ENCODE data around the gene RNF167. TPM values are rescaled to one million over a fixed set of nuclear protein-coding genes. Genes with fewer than 3 reads are reported as not detected.
A peak's percentile ranks its signal among the peaks of the same experiment; 100 is the strongest.

The RNF167 gene
- total RNA-seq (10 to 100 TPM in 4 of 5 donors, 1 to 10 TPM in 1; 8.8 to 57.1 (median 33.9) TPM), polyA plus RNA-seq (100 to 1,000 TPM in 2 of 3 donors, 10 to 100 TPM in 1; 73.3 to 134 (median 112) TPM)
- long read RNA-seq, donor 1, transcript RNF167-211 (9 exons, 1,757 nt) = major isoform, 8 of 11 reads
- long read RNA-seq, donor 1, partial matches to known transcripts = 0 of 11 reads
- long read RNA-seq, donor 1, other reads (novel, unspliced or antisense) = 0 of 11 reads
- long read RNA-seq, donor 2, transcript RNF167-211 (9 exons, 1,757 nt) = major isoform, 17 of 2,197 reads
- long read RNA-seq, donor 2, partial matches to known transcripts = 2,109 of 2,197 reads
- long read RNA-seq, donor 2, other reads (novel, unspliced or antisense) = 66 of 2,197 reads
- long read RNA-seq, donor 3, partial matches to known transcripts = 0 of 7 reads
- long read RNA-seq, donor 3, other reads (novel, unspliced or antisense) = 0 of 7 reads
- long read RNA-seq, donor 4, partial matches to known transcripts = 0 of 1 reads
- long read RNA-seq, donor 4, other reads (novel, unspliced or antisense) = 0 of 1 reads
- long read RNA-seq, donor 5, partial matches to known transcripts = 5 of 13 reads
- long read RNA-seq, donor 5, other reads (novel, unspliced or antisense) = 0 of 13 reads
- long read RNA-seq, donor 6, transcript RNF167-211 (9 exons, 1,757 nt) = major isoform, 24 of 53 reads
- long read RNA-seq, donor 6, transcript RNF167-201 (10 exons, 1,915 nt) = minor isoform, 10 of 53 reads
- long read RNA-seq, donor 6, partial matches to known transcripts = 12 of 53 reads
- long read RNA-seq, donor 6, other reads (novel, unspliced or antisense) = 0 of 53 reads
- long read RNA-seq, donor 7, partial matches to known transcripts = 25 of 40 reads
- long read RNA-seq, donor 7, other reads (novel, unspliced or antisense) = 0 of 40 reads
- long read RNA-seq, donor 8, transcript RNF167-213 (3 exons, 619 nt) = minor isoform, 6 of 949 reads
- long read RNA-seq, donor 8, transcript RNF167-211 (9 exons, 1,757 nt) = major isoform, 11 of 949 reads
- long read RNA-seq, donor 8, partial matches to known transcripts = 119 of 949 reads
- long read RNA-seq, donor 8, other reads (novel, unspliced or antisense) = 806 of 949 reads
- long read RNA-seq, donor 9, partial matches to known transcripts = 233 of 1,073 reads
- long read RNA-seq, donor 9, other reads (novel, unspliced or antisense) = 826 of 1,073 reads
- long read RNA-seq, donor 10, partial matches to known transcripts = 5 of 13 reads
- long read RNA-seq, donor 10, other reads (novel, unspliced or antisense) = 0 of 13 reads

DNA sequence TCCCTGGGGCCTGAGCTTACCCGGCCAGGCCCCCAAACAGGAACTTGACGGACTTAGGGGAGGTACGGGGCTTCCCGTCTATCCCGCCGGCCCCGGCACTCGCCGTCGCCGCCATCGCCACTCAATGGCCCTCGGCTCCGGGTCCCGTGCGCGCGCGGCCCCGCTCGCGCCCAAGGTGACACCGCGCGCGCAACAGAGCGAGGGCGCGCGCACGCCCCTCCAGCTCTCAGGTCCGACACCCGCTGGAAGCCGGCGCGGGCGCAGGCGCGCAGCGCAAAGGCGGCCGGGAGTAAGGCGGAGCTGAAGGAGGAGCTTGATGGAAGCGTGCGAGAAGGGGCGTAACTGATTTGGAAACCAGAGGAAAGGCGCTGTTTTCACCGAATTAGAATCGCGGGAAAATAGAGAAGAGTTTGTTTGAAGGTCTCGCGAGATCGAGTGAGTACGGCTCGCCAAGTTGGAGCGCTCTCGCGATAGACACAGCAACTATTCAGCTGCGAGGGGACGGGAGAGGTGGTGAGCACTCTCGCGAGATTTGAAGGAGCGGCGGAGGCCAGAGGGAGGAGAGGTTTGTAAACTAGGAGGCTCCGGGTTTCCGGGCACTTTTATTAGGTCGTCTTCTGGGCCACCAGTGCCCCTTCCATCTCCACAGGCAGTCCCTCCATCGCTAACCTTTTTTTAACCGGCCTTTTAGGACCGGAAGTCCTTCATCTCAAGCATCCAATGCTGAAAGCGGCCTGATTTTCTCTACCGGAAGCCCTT lies at the start of gene RNF167, which contains the start of gene SLC25A11:
Gene RNF167 (plus strand): TSS at position 473 of the 759 bp plus-strand sequence. CDS start 642 bp downstream, outside the sequence.
Gene SLC25A11 (minus strand): TSS at position 251 of the 759 bp plus-strand sequence. CDS start 136 bp downstream, at position 115.
- peaks cover 49 to 63% (median 58%) of the 10 kb centered on the region in 4 donors for H3K36me3 ChIP-seq
- peaks cover 42 to 63% (median 63%) of the 10 kb centered on the region in 4 donors for H3K4me1 ChIP-seq
- H3K4me3 ChIP-seq = peak within 1 kb of the TSS; percentile 70 to 91 (median 84)
- H3K27me3 ChIP-seq = no peaks in the 10 kb centered on the region
- DNase-seq = peak; percentile 96 to 99
- peak in 1 of 4 donors; percentile 34 for TF ChIP-seq POLR2A (IDR thresholded peaks at IDR 0.05)
- no peak for TF ChIP-seq EP300 (IDR thresholded peaks at IDR 0.05)
- peak; percentile 63 to 92 (median 69) for TF ChIP-seq POLR2AphosphoS5 (IDR thresholded peaks at IDR 0.05)
- no peaks in the 10 kb centered on the region for H3K9me3 ChIP-seq
- WGBS, 5 donors = 0% methylated on average over 52 to 72 of the region's 72 CpGs
- peak within 1 kb of the TSS; percentile 91 to 100 (median 95) for H3K27ac ChIP-seq
- intact Hi-C loops (cut with DNase I; ENCODE audit: low total_unique reads) = no loop called here

DNA sequence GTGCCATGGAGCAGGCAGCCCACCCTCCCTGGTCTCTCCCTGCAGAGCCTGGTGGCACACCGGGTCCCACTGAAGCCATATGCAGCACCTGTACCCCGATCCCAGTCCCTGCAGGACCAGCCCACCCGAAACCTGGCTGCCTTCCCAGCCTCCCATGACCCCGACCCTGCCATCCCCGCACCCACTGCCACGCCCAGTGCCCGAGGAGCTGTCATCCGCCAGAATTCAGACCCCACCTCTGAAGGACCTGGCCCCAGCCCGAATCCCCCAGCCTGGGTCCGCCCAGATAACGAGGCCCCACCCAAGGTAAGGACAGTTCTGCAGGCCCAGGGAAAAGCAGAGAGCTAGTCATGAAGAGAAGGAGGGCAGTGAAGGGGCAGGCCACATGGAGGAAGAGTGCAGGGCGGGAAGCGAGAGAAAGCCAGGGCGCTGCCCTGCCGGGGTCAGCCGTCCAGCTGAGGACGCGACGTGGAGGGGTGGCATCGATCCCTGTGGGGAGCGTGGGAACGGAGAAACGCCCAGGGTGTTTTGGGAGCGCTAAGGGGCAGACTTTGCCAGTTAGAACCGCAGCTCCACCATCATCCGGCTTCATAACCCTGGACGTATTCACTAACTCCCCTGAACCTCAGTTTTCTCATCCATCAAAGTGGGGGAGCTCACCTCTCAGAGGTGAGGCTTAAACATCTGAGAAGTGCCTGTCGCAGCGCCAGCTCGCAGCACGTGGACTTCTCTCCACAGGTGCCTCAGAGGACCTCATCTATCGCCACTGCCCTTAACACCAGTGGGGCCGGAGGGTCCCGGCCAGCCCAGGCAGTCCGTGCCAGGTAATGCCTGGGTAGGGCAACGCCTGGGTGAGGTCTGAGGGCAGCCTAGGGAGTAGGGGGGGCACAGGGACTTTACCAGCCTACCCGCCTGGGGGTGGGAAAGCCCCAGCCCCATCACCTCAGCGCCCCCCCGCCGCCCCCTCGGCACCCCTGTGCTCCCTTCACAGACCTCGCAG lies 48.4 kb upstream of the RNF167 start:
- intact Hi-C loops (cut with DNase I; ENCODE audit: low total_unique reads) = loop anchor here (10.0 kb wide), 1 partner anchor 157 kb away; the partner anchor contains the start of genes CXCL16, MED11 and ZMYND15
- no peak overlapping the region for H3K4me3 ChIP-seq
- H3K9me3 ChIP-seq = no peaks in the 10 kb centered on the region
- 89 to 93% (median 90%) methylated on average over 35 to 42 of the region's 42 CpGs for WGBS, 5 donors
- TF ChIP-seq POLR2A (IDR thresholded peaks at IDR 0.05) (no peak), EP300 (IDR thresholded peaks at IDR 0.05) (no peak), CTCF (IDR thresholded peaks at IDR 0.05) (no peak)
- H3K27ac ChIP-seq = no peak overlapping the region
- DNase-seq = no peak
- H3K36me3 ChIP-seq = peaks cover 81 to 100% (median 94%) of the 10 kb centered on the region in 4 donors
- no peaks in the 10 kb centered on the region for H3K27me3 ChIP-seq
- no peaks in the 10 kb centered on the region for H3K4me1 ChIP-seq

- 80 to 91% (median 90%) methylated on average over 15 to 23 of the region's 23 CpGs for WGBS, 5 donors
- intact Hi-C loops (cut with DNase I; ENCODE audit: low total_unique reads) = loop anchor here (10.0 kb wide), 1 partner anchor 158 kb away; the partner anchor contains the start of genes CXCL16, MED11 and ZMYND15
- H3K9me3 ChIP-seq = no peaks in the 10 kb centered on the region
- TF ChIP-seq POLR2A (IDR thresholded peaks at IDR 0.05) (no peak), CTCF (IDR thresholded peaks at IDR 0.05) (no peak), EP300 (IDR thresholded peaks at IDR 0.05) (no peak)
- no peak overlapping the region for H3K4me3 ChIP-seq
- peaks cover 75 to 100% (median 94%) of the 10 kb centered on the region in 4 donors for H3K36me3 ChIP-seq
- DNase-seq = no peak
- H3K4me1 ChIP-seq = no peaks in the 10 kb centered on the region
- H3K27me3 ChIP-seq = no peaks in the 10 kb centered on the region
- no peak overlapping the region for H3K27ac ChIP-seq
Measured at GRCh38 chr17:4892499-4893221, 47.4 kb upstream of the RNF167 start.
